ENCODE measurements around the gene MBNL2. TPM values are rescaled to one million over a fixed set of nuclear protein-coding genes. Genes with fewer than 3 reads are reported as not detected.

The MBNL2 gene
- total and polyA plus RNA-seq, 2 of the 4 experiments (the other 2 are of a cell fraction) = 26.9 to 103 TPM

DNA sequence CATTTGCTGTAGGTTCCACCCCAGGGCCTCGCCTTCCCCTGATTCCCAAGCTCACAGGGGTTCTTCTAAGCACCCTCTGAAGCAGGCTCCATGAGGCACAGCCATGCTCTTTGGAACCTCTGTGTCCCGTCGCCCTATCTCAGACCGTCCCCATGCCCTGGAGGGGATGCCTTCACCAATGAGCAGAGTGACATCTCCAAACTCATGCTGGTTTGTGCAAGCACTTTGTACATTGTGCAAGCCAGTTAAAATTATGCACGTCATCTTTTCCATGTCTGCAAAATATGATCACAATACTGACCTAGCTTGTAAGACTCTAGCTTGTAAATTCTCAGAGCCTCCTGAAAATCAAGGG, 165.3 kb downstream of the MBNL2 start:
- H2BK15ac ChIP-seq (ENCODE audit: low read depth, low read length) = no peak overlapping the region
- no peaks in the 10 kb centered on the region for H3K9me3 ChIP-seq (ENCODE audit: control insufficient read depth, insufficient read depth, low read length)
- dilution Hi-C loops (cut with HindIII; ENCODE audit: low sequenced_read_pairs, unreplicated experiment) (no loop called here), in situ Hi-C loops (cut with MboI; ENCODE audit: low sequenced_read_pairs) (no loop called here), intact Hi-C loops (cut with micrococcal nuclease) (no loop called here)
- H3K56ac ChIP-seq (ENCODE audit: extremely low read depth, insufficient read depth, low read length) = no peak overlapping the region
- 89% methylated on average over 4 of the region's 5 CpGs; no CpG with 5 or more reads in 1 of the 2 experiments for WGBS, 2 experiments (ENCODE audit: extremely low coverage in 2 of 2, insufficient read length in 1 of 2)
- H3K4ac ChIP-seq (ENCODE audit: low read depth, low read length) = no peak overlapping the region
- ChIA-PET POLR2A (ENCODE audit: unreplicated experiment) (no interaction called here), CTCF (no interaction called here)
- no peaks in the 10 kb centered on the region for H3K27me3 ChIP-seq (ENCODE audit: control insufficient read depth, insufficient read depth, low read length)
- H3K18ac ChIP-seq (ENCODE audit: low read depth, low read length) = no peak overlapping the region
- no peak overlapping the region for H3K9ac ChIP-seq (ENCODE audit: low read depth, low read length)
- H3K14ac ChIP-seq (replicated peaks; ENCODE audit: low read depth, low read length) = no peak overlapping the region
- H2BK20ac ChIP-seq (ENCODE audit: low read depth, low read length) = no peak overlapping the region; the same call in 1 of the 2 replicates
- TF ChIP-seq MXI1 (IDR thresholded peaks at IDR 0.05; ENCODE audit: borderline replicate concordance, low read depth, low read length) = no peak
- no peak for TF ChIP-seq RAD21 (IDR thresholded peaks at IDR 0.05; ENCODE audit: low read length)
- TF ChIP-seq, protein P1, sequence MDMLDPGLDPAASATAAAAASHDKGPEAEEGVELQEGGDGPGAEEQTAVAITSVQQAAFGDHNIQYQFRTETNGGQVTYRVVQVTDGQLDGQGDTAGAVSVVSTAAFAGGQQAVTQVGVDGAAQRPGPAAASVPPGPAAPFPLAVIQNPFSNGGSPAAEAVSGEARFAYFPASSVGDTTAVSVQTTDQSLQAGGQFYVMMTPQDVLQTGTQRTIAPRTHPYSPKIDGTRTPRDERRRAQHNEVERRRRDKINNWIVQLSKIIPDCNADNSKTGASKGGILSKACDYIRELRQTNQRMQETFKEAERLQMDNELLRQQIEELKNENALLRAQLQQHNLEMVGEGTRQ (IDR thresholded peaks at IDR 0.05; ENCODE audit: low read depth, low read length) = no peak
- no peak for TF ChIP-seq RCOR1 (IDR thresholded peaks at IDR 0.05; ENCODE audit: insufficient replicate concordance, low read length)
- TF ChIP-seq CEBPB (IDR thresholded peaks at IDR 0.05; ENCODE audit: low read depth, low read length) = no peak
- TF ChIP-seq CTCF (conservative IDR thresholded peaks at IDR 0.05; ENCODE audit: low read depth, low read length) = no peak
- H2BK5ac ChIP-seq (ENCODE audit: low read depth, low read length, poor library complexity, severe bottlenecking) = no peak overlapping the region
- no TSS peak for BruUV-seq (replicated peaks)
- no peak overlapping the region for H3K27ac ChIP-seq (ENCODE audit: insufficient read depth, low read length)
- no peak overlapping the region for H4K5ac ChIP-seq (ENCODE audit: low read depth, low read length)
- H2BK120ac ChIP-seq (ENCODE audit: low read depth, low read length) = no peak overlapping the region
- peaks cover 25% of the 10 kb centered on the region for H3K36me3 ChIP-seq (ENCODE audit: control insufficient read depth, insufficient read depth, low read length)
- peaks cover 11% of the 10 kb centered on the region; the same call in 1 of the 2 replicates for H3K9me1 ChIP-seq (ENCODE audit: insufficient read depth, low read length)
- no peak overlapping the region for H2AK9ac ChIP-seq (replicated peaks; ENCODE audit: low read depth, low read length, poor library complexity)
- peaks cover 3% of the 10 kb centered on the region for H3K4me1 ChIP-seq (ENCODE audit: control insufficient read depth, insufficient read depth, low read length)
- H2AFZ ChIP-seq (replicated peaks; ENCODE audit: low read length, poor library complexity) = no peak overlapping the region
- H4K20me1 ChIP-seq (ENCODE audit: insufficient read depth, low read length) = peaks cover 5% of the 10 kb centered on the region; the same call in 1 of the 2 replicates
- no peak overlapping the region for H3K23ac ChIP-seq (ENCODE audit: low read depth, low read length)
- H3K79me1 ChIP-seq (ENCODE audit: low read depth in 1 of 2, low read length in 2 of 2) = peaks cover 23 to 49% of the 10 kb centered on the region in 2 experiments; a peak in 3 of 4 replicates
- DNase-seq (no peak), ATAC-seq (ENCODE audit: low read depth) (no peak)
- H3K4me3 ChIP-seq (ENCODE audit: insufficient read depth, low read depth, low read length) = no peak overlapping the region
- no peak overlapping the region for H4K91ac ChIP-seq (ENCODE audit: insufficient read depth, low read depth, low read length)
- no peak overlapping the region for H2AK5ac ChIP-seq (ENCODE audit: low read depth, low read length)
- no peak overlapping the region for H4K8ac ChIP-seq (ENCODE audit: low read depth in 2 of 2, low read length in 2 of 2)
- no peak overlapping the region for H3K4me2 ChIP-seq (ENCODE audit: low read depth, low read length)

Data from IMR-90 (cell line).